Kidney capillary endothelial cell (primary cell): ENCODE measurements around the gene HS3ST5.
A peak's percentile ranks its signal among the peaks of the same experiment; 100 is the strongest.
"Not testable (repeated sequence)": the region's sequence is repeated elsewhere in the genome, so short reads cannot be mapped to it uniquely, and the experiment has no call there.

Source experiments
- DNase-seq: peaks from one replicate; pipeline ENCODE4 v3.0.0-alpha.2; 2018; ENCODE audit warnings: low spot score

HS3ST5 gene

DNA sequence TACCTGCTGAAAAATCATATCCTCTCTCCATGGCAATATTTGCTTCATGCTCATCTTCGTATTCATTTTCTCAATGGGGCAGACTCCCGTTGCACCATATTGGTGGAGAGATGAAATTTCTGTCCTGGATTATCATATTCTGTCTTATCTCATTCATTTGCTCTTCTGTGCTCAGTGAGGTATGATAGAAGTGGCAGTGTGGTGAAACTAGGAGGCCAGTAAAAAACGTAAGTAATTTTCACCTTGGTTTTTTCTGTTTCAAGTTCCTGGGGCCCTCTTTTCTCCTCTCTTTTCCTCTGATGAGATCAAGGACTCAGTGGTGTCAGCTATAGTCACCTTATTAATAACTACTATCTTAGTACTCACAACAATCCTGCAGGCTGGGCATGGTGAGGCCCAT is 189.4 kb downstream of the HS3ST5 start:
- no peak for DNase-seq

DNA sequence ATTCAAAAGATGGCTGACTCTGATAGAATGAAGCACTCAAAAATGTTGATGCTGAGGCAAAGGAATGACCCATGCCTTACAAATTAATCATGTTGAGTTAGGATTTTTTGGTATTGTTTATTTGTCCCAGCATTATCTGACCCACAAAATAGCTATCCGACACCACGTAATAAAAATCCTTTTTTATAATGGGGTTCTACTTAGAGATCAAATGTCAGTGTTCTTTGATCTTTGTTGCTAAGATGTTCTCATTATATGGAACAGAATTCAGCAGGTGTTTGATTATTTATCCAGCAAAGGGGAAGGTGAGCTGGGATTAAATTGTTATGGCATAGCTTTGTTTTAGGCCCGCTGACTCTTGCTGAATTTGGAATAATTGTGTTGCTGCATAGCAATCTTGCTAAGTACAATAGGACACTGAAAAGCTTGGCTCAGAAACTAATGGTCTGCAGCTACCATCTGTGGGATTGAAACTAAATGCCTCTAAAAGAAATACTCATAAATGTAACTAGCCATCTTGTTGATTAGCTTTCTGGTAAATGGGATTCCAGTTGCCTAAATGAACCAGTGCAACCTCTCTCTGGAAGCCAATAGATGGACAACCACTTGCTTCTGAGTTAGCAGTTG is 191.6 kb downstream of the HS3ST5 start:
- DNase-seq = no peak

DNA sequence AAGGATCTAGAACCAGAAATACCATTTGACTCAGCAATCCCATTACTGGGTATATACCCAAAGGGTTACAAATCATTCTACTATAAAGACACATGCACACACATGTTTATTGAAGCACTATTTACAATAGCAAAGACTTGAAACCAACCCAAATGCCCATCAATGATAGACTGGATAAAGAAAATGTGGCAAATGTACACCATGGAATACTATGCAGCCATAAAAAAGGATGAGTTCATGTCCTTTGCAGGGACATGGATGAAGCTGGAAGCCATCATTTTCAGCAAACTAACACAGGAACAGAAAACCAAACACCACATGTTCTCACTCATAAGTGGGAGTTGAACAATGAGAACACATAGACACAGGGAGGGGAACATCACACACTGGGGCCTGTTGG is 193.6 kb downstream of the HS3ST5 start:
- not testable (repeated sequence) for DNase-seq

DNA sequence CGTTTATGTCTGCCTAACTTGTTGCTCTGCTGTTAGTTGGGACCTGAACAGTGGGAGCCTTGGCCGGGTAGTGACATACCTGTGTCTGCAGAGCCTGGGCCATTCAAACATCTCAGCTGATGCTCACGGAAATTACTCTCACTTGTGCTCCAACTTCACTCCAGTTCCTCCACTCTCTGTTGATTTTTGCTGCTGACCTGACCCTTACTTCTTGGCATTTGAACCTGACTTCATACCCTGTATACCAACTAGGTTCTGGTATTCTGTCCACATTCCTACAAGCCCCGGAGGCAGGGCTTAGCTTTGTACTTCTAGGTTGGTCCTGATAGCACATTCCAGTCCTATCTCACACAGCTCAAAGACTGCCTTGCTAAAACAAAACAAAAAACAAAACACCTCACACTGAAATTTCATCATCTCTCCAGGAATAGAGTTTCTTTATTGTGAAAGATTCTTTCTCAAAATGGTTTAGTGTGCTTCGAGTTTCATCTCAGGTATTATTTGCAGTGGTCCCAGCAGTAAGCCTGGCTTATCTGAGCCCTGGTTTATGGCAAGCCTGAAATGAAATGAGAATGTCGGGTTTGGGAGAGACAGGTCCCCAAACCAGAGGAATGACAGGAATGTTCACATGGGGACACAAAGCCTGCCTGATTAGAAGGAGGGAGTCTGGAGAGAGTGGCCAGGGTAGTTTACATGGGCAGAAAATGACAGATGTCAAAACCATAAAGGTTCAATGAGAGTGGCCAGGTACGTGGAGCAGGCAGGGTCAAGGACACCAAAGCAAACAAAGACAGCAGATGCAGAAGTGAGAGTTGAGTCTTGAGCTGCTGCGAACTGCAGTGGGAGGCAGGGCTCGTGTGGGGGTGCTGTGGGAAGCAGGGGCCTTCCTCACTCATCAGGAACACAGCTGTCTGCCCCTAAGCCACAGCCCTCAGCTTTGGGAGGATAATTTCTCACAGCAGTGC is 197.7 kb downstream of the HS3ST5 start:
- DNase-seq = no peak

DNA sequence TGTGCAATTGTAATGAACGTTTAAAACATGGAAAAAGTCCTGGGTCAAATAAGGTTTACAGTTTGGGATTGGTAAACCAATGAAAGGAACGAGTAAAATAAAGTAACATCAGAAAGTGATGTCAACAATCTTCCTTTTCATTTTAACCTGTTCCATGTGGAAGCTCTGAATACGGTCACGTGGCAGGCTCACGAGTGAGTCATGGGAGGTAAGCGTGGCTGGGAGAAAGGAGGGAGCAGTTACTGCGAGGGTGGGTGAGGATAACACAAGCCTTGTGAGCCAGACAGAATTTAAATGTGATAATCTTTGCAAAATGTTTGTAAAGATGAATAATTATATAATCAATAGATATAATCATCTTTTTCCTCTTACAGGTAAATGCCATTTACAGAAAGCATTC is 200.6 kb downstream of the HS3ST5 start:
- DNase-seq = no peak

DNA sequence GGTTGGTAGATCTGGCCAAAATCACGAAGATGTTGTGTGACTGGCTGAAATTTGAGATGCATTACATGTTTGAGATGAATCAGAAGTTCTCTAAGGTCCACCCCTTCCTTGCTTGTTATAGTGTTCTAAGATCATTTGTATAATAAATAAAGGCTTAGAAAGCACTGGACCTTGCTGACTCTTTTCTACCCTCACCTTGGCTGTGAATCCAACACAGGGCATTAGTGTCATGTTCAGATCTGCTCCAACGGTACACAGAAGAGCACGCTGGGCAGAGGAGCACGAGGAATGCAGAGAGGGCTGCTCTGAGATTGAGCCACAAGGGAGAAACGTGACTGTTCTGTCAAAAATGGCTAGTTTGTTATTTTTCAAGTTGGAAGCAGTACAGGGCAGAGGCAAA is 202.4 kb downstream of the HS3ST5 start:
- no peak for DNase-seq

DNA sequence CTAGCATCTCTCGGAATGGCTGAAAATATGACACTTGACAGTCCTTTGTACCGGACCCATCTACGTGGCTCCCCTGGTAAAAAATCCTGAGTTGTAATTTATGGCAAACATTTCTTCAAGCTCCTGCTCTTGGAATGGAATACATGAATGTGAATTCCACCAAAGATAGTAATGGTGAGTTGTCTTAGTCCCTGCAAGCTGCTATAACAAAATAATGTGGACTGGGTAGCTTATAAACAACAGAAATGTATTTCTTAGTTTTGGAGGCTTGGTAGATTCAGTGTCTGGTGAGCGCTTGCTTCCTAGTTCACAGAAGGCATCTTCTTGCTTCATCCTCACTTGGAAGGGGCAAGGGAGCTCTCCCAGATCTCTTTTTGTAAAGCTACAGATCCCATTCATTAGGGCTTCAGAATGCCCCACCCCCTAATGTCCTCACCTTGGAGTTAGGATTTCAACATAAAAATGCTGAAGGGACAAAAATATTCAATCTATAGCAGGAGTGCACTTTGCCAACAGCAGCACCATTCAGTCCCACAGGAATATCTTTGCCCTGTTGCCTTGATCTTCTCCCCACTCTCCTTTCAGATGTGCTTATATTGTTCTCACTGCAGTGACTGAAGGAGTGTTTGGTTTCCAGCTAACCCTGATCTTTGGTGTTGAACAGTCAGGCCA is 204.1 kb downstream of the HS3ST5 start:
- no peak for DNase-seq

DNA sequence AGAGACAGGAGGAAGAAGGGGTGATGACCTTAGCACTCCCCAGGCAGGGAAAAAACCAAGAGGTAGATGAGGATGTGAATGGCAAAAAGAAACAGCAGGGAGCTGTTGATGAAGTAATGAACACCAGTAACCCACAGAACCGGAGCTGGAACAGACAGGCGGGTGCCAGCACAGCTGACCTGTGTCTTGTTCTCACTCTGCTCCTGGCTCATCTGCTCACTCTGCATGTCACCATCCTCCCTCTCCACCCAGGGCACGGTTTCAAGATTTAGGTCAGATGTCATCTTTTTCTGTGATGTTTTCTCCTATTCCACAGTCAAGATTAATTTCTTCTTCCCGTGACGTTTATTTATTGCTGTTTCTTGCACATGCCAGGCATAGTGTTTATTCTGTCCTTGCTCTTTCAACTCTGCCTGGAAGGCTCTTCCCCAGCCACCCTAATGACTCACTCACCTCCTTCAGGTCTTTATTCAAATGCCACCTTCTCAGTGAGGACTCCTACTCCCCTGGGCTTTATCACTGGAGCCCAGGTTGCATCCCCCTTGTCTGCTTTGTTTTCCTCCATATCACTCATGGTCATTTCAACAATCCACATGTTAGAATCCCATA is 207.4 kb downstream of the HS3ST5 start:
- no peak for DNase-seq

DNA sequence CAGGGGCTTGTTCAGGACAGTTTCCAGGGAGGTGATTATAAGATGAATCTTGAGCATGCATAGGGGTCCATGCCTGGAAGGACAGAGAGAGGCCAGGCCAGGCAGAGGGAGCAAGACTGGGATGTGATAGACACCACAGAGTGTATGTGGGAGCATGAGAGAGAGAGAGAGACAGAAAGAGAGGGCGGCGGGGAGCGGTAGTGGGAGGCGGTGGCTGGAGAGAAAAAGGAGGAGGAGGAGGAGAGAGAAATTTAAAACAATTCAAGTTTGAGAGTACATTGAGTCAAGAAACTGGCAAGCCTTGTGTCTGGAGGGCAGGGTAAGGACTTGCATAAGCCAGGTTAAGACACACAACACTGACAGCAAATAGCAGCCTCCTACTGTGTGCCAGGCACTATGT is 209.0 kb downstream of the HS3ST5 start:
- DNase-seq = no peak

DNA sequence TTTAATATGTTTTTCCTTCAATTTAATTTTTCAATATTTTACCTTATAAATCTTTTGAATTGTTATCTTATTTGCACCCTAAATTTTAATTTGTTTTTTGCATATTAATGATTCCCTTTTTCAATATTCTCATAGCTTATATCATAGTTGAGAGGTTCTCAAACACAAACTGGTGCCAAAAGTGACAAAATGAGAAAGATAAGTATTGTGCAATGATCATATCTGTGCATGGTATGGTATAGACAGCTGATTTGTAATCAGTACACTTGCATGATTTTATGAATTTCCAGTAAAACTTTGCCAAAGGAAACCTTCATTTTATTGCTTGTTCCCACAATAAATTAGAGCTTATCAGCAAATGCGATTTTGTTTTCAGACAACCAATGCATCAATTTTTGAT is 210.9 kb downstream of the HS3ST5 start:
- DNase-seq = no peak

DNA sequence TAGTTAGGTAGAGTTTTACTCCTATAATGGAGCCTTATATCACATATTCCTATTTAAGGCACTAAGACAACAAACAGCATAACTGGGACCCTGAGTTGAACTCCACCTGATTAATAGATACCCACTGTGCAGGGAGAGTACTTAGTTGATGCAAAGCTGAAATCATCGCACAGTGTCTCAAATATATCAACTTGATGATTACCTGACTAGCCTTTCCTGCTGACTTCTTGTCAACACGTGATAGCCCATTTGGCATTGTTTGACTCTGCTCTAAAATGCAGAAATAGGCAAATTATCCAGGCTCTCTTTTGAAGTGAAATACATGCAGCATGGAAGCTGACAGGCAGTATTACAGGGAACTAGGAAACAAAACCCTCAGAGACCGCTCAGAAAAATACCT is 217.2 kb downstream of the HS3ST5 start:
- no peak for DNase-seq

DNA sequence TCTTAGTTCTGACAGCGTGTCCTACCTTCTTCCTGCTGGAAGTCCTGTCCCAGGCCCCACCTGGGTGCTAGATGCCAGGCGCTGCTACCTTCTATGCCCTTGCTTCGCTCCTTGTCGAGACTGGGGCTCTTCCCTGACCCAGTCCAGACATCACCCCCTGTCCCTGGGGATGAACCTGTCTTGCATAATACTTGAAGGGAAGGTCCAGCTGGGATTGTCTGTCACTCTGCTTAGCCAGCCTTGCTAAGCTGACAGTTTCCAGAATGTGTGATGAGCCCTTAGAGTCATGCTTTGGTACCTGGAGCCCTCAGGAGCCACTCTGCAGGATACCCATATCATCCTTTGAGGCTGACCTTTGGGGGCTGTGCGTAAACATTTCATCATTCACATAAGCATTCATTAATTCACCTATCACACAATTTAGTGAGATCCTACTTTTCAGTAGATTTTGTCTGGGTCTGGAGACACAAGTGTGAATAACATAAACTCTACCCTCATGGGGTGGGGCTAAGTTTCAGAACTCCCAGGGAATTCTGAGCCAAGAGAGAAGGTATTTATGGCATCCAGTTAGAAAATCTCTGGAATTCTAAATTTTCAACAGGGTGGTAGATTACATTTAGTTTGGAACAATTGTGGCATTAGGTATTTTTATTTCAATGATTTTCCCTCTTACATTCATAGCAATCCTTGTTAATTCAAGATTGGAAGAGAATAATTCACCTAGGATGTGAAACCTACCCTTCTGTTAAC is 220.7 kb downstream of the HS3ST5 start:
- DNase-seq = no peak

DNA sequence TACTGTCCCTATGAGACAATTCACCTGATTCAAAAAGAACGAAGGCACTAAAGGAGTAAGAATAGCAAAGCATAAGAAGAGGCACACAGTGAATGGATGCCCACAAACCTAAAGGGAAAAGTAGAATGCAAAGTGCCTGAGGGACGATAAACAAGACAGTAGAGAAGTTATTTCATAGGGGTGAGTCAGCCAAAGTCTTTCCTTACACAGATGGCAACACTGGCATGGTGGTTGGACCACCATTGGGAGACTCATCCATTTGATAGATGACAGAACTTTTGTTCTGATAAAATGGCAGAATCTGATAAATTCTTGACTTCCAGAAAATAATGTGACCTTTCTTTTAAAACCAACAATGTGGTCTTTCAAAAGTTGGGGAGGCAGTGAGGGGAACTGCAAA is 223.8 kb downstream of the HS3ST5 start:
- no peak for DNase-seq

DNA sequence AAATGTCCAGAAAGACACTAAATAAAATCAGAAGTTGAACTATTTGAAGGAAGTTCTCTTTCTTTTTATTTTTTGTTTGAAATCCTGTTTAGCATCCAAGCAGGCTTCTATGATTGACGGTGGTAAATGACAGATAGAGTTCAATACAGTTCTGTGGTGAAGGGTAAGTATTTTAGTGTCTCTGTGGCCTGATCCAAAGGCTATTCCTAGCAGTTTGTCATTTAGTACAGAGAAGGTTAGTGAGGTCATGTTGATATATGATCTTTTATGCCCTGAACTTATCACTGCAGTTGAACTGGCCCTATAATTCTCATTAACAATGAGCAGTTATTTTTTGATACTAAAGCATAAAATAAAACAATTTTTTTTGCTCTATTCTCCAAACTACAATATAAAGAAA is 227.2 kb downstream of the HS3ST5 start:
- DNase-seq = no peak

DNA sequence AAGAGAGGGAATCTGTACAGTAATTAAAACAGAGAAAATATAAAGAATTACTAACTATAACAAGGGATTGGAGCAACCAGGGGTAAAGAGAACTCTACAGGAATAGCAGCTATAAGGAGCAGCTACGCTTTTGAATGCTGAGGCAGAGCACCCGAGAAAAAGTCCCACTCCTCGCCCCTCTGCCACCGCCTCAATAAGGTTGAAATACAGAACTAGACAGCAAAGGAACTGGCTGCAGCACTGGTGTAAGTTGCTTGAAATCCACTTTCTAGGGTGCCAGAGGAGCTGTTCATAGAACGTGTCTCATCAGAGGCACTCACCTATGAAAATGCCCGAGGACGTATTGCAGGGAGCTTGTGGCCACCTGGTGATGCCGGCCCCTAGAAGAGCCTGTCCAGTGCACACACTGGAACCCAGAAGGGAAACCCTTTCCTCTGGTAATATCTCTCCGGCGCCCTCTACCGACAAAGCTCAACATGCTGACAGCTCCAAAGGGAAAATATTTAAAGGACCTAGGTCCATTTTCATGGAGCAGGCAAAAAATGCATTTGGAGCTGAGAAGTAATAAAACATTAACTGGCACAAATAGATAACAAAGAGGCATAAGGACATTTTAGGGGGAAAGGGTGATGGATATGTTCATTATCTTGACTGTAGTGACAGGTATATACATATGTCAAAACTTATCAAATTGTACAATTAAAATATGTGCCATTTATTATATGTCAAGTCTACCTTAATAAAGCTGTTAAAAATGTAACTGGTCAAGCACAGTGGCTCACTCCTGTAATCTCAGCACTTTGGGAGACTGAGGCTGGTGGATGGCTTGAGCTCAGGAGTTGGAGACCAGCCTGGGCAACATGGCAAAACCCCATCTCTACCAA is 234.5 kb downstream of the HS3ST5 start:
- peak; percentile 56 for DNase-seq

DNA sequence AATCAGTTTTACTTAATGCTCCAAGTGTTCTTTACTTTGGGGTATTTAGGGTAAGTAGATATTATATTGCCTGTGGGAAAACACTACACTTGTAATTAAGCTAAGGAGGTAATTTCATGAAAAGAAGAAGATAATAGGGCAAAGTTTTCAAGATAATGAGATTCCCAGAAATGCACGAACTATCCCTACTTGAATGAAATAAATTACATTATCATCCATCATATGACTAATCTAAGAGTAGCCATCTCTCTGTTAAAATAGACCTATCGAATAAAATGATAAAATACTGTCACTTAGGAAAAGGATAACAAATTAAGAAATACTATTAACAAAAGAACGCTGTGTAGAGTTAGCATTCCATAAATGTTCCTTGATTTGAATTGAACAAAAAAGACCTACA is 236.8 kb downstream of the HS3ST5 start:
- DNase-seq = no peak

DNA sequence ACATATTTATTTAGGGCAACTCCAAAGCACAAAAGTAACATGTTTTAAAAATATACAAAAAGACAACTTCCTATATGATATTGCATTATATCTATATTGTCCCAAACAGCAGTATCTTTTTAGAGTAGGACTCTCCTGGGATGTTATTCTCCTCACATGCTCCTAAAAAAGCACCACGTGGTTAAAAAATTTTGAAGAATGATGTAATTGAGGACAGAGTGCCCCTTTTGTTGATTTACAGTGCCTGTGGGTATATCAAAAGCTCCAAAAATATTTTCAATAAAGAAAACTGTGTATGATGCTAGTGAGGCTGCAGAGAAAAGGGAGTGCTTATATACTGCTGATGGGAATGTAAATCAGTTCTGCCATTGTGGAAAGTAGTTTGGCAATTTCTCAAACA is 241.6 kb downstream of the HS3ST5 start:
- DNase-seq = no peak

DNA sequence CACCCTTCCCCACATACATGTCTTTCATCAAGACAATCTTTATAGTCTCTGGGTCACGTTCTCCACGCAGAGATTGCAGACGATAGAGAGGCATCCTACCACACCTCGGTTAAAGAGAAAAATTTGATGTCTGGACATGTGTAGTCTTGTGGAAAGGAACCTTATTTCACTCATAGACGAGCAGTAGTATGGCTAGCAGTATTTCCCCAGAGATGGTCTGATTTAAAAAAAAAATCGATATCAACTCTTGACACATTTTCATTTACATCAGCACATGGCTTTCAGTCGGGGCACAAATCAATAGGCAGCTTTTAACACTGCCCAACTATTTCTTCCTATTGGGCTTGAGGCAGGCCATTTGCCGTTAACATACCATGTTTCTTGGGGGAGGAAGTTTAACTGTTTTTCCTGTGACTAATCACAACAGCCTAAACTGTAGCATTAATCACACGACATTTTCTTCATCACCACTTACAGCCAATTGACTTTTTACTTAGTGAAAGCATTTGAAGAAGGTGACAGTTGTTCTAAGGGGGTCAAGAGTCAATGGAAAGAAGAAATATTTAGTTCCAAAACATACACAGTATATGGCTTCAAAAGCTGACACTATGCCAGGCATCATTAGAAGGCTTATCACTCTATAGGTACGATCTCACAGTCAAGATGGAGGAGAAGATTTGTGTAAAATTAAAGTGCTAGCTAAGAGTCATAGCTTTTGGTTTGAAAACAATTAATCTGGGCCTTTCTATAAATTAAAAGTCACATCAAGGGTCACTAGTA is 242.4 kb downstream of the HS3ST5 start:
- DNase-seq = peak; percentile 45

DNA sequence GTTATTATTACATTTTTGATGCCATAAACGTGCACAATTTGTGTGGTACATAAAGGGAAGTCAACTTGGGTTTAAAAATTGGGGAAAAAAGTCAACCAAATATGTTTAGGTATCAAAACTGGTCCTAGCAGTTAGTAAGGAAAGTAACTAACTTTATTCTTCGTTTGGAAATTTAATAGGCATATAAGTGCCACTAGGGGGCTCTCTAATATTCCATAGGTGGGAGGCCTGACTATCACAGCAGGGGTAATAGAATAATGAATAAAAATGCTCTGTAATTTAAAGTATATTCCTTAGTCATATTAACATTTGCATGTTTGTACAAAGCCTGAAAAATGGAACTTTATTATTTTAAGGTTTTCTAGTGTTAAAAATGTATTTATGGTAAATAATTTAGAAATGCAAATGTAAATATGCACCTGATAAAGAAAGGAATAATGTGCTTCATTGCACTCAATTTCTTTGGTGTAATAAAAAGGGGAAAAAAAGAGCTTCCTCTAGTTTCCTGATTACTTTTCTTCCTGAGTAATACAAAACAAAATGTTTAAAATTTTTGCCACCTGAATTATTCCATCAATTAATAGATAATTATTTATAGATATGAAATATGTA is 246.2 kb downstream of the HS3ST5 start:
- peak; percentile 25 for DNase-seq

DNA sequence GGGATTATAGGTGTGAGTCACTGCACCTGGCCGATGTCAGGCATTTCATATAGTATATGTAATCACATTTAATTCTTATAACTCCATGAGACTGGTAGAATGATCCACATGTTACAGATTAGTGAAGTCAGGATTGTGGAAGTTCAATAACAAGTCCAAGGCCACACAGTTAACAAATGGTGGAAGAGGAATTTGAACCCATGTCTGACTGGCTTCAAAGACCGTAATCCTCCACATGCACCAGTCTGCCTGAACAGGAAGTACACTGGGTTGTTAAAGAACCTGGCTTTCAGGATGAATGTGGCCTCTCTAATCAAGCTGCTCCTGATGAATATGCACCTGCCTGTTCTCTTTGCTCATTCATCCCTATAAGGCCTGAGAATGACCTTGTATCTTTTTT is 249.9 kb downstream of the HS3ST5 start:
- no peak for DNase-seq
